ENCODE results near the gene GLE1. TPM values are rescaled to one million over a fixed set of nuclear protein-coding genes. Genes with fewer than 3 reads are reported as not detected.

Gene GLE1
- total RNA-seq, 1 donor from 2014 or later, result 18.8 TPM

DNA sequence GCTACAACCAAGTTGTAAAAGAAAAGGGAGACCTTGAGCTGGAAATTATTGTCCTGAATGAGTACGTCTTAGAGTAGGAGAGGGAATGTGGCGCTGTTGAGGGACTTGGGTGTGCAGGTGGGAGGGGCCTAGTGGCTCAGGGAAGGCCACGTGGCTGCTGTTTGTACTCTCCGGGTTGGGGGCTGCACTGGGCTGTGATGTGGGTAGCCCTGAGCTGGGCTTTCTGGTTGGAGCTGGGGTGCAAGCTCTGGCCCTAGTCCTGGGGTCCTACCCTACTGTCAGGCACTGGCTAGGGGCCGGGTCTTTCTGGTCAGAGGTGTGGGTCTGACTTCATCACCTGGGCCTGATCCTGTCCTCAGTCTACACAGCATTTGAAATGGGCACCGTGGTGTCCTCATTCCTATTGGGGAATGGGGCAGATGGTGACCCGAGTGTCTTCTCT is 19.1 kb upstream of the GLE1 start:
- TF ChIP-seq, protein P1, sequence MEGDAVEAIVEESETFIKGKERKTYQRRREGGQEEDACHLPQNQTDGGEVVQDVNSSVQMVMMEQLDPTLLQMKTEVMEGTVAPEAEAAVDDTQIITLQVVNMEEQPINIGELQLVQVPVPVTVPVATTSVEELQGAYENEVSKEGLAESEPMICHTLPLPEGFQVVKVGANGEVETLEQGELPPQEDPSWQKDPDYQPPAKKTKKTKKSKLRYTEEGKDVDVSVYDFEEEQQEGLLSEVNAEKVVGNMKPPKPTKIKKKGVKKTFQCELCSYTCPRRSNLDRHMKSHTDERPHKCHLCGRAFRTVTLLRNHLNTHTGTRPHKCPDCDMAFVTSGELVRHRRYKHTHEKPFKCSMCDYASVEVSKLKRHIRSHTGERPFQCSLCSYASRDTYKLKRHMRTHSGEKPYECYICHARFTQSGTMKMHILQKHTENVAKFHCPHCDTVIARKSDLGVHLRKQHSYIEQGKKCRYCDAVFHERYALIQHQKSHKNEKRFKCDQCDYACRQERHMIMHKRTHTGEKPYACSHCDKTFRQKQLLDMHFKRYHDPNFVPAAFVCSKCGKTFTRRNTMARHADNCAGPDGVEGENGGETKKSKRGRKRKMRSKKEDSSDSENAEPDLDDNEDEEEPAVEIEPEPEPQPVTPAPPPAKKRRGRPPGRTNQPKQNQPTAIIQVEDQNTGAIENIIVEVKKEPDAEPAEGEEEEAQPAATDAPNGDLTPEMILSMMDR (IDR thresholded peaks at IDR 0.05; ENCODE audit: borderline replicate concordance), result no peak
- intact Hi-C loops (cut with micrococcal nuclease), result no loop called here
- H3K4me3 ChIP-seq, result no peak overlapping the region
- no peaks in the 10 kb centered on the region for H3K4me1 ChIP-seq
- no peak overlapping the region for H3K27ac ChIP-seq (replicated peaks)
- DNase-seq, result no peak
- H3K9me3 ChIP-seq (replicated peaks), result no peaks in the 10 kb centered on the region
- H3K27me3 ChIP-seq (ENCODE audit: low read depth), result no peaks in the 10 kb centered on the region
- peaks cover 90% of the 10 kb centered on the region for H3K36me3 ChIP-seq

DNA sequence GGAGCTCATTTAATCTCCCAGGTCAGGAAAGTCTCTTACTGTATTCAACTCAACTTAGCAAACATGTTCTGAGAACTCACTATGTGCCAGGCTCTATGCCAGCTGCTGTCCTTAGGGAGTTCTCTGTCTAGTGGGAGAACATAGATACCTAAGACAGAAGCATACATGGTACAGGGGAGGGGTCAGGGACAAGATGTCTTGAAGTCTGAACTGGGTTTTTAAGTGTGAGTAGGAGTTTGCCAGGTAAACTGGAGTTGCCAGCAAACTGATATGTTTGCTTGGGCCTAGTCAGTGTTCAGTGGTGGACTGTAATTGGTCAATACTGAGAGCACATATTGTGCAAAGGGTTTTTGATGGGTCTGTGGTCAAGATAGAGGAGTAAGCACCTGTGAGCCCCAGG is 18.3 kb upstream of the GLE1 start:
- TF ChIP-seq, protein P1 (IDR thresholded peaks at IDR 0.05; ENCODE audit: borderline replicate concordance), result no peak
- Histone ChIP-seq H3K27ac (replicated peaks) (no peak overlapping the region), H3K4me1 (no peaks in the 10 kb centered on the region), H3K4me3 (no peak overlapping the region), H3K9me3 (replicated peaks) (no peaks in the 10 kb centered on the region), H3K36me3 (peaks cover 90% of the 10 kb centered on the region), H3K27me3 (ENCODE audit: low read depth) (no peaks in the 10 kb centered on the region)
- intact Hi-C loops (cut with micrococcal nuclease), result no loop called here
- no peak for DNase-seq

DNA sequence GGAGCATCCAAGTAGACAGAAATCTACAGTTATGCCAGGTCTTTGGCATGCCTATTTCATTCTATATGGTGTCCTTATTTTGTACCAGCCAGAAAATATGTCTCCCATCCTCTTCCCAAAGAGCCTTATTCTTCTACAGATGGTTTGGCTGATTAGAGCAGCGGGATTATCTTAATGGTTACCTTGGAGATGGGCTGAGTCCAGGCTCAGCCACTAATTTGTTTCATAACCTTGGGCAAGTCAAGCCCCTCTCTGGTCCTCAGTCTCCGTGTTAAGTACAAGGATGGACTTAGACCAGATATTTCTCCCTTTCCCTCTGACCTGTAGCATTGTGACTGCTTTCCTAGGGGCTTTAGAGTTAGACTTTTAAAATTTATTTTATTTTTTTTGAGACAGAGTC is 11.1 kb upstream of the GLE1 start:
- H3K9me3 ChIP-seq (replicated peaks), result no peaks in the 10 kb centered on the region
- H3K36me3 ChIP-seq, result peaks cover 84% of the 10 kb centered on the region
- H3K4me3 ChIP-seq, result no peak overlapping the region
- intact Hi-C loops (cut with micrococcal nuclease), result no loop called here
- DNase-seq, result no peak
- H3K27ac ChIP-seq (replicated peaks), result no peak overlapping the region
- no peaks in the 10 kb centered on the region for H3K27me3 ChIP-seq (ENCODE audit: low read depth)
- peaks cover 14% of the 10 kb centered on the region for H3K4me1 ChIP-seq
- TF ChIP-seq, protein P1 (IDR thresholded peaks at IDR 0.05; ENCODE audit: borderline replicate concordance), result no peak

DNA sequence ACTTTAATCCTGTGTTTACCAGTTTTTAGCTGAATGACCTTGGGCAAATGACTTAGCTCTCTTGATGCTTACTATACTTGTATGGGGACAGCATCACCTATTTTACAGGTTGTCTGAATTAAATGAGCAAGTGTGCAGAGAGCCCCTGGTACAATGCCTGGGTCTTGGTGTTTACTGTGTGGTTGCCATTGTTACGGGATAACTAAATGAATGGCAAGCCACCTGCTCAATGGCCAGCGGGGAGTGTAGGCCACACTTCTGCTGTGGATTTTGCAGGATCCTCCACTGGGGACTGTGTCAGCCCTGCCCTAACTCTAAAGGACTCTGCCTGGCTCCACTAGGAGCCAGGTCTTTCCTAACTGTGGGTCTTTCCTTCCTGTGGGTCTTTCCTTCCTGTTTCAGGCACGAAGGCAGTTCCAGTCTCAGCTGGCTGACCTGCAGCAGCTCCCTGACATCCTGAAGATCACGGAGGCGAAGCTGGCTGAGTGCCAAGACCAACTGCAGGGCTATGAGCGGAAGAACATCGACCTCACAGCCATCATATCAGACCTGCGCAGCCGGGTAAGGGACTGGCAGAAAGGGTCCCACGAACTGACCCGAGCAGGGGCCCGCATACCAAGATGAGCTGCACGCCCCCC is 10.3 kb upstream of the GLE1 start:
- H3K27ac ChIP-seq (replicated peaks), result peak overlapping the region; percentile 51
- TF ChIP-seq, protein P1 (IDR thresholded peaks at IDR 0.05; ENCODE audit: borderline replicate concordance), result no peak
- no peaks in the 10 kb centered on the region for H3K9me3 ChIP-seq (replicated peaks)
- H3K27me3 ChIP-seq (ENCODE audit: low read depth), result no peaks in the 10 kb centered on the region
- peaks cover 14% of the 10 kb centered on the region for H3K4me1 ChIP-seq
- H3K4me3 ChIP-seq, result no peak overlapping the region
- intact Hi-C loops (cut with micrococcal nuclease), result no loop called here
- DNase-seq, result peak; percentile 62
- peaks cover 85% of the 10 kb centered on the region for H3K36me3 ChIP-seq

DNA sequence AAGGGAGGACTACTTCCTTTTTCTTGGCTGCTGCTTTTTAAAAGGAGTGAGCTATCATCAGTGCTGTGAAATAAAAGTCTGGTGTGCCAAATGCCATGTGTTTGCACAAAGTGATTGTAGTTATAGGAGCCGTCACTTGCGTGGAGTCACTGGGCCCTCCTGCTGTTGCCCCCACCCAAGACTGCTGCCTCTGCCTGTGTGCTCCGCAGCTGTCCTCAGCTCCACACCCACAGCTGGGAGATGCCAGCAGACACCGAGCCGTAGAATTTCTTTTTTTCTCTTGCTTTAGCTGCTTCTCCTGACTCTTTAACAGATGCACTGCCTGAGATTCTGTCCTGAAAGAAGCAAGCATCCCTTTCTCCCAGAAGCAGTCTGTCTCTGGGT is 9.8 kb upstream of the GLE1 start:
- Histone ChIP-seq H3K27ac (replicated peaks) (peak overlapping the region; percentile 51), H3K36me3 (peaks cover 88% of the 10 kb centered on the region), H3K4me1 (peaks cover 14% of the 10 kb centered on the region), H3K4me3 (no peak overlapping the region), H3K27me3 (ENCODE audit: low read depth) (no peaks in the 10 kb centered on the region), H3K9me3 (replicated peaks) (no peaks in the 10 kb centered on the region)
- intact Hi-C loops (cut with micrococcal nuclease), result no loop called here
- TF ChIP-seq, protein P1 (IDR thresholded peaks at IDR 0.05; ENCODE audit: borderline replicate concordance), result no peak
- DNase-seq, result no peak

Measured in left ventricle myocardium inferior (tissue), 1 donor.